Inferior parietal cortex (tissue), 1 donor: ENCODE measurements around the gene ASS1.
A peak's percentile ranks its signal among the peaks of the same experiment; 100 is the strongest.

Experiments used
- DNase-seq: peaks from one replicate; pipeline ENCODE4 v3.0.0-alpha.2; 2016; ENCODE audit errors: extremely low spot score

The ASS1 gene

DNA sequence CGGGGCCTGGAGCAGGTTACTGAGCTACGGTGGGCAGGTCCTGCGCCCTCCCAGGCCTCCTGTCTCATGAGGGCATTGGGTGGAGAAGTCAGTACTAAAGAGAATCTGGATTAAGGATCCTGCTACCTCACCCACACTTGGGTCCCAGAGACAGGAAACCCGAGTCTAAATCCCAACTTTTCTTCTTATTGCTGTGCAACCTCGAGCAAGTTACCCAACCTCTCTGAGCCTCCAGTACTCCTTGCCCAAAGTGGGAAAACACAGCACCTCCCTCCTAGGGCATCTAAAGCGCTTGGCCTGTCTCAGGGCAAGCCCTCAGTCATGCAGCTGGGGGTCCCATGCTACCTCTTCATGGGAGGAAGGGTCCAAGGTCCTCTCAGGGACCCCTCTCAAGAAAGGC lies 28.2 kb downstream of the ASS1 start:
- DNase-seq = no peak

DNA sequence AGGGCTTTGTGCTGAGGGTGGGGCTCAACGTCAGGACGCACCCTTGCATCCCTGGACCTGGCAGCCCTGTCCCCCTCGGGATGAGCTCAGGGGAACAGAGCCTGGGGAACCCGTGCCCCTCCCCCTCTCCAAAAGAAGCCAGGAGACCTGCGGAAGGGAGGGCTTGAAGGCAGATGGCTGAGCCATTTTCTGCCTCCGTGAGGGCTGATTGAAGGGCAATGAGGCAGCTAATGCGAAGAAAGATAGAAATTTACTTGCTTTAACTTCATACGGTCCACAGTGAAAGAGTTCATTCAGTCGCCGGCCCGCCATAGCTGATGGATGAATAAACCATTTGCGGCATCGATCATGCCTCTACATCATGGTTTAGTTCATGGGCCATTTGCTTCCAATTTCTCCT lies 28.8 kb downstream of the ASS1 start:
- DNase-seq = no peak

DNA sequence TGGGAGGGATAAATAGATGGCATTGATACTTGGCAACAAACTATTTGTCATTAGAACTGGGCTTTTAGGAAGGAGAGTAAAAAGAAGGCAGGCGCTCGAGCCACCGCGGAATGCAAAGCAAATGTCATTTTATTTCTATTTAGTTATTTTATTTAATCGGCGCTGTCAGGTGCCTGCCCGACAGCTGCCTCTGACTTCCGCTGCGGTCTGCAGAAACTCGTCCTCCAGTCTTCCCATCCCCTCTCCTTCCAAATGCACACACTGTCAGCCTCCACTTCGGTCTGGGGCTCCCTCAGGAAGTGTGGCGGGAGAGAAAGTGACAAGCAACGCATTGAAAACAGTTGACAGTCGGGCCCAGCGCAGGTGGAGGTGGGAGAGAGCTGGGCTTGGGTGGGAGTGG lies 29.3 kb downstream of the ASS1 start:
- DNase-seq = no peak

DNA sequence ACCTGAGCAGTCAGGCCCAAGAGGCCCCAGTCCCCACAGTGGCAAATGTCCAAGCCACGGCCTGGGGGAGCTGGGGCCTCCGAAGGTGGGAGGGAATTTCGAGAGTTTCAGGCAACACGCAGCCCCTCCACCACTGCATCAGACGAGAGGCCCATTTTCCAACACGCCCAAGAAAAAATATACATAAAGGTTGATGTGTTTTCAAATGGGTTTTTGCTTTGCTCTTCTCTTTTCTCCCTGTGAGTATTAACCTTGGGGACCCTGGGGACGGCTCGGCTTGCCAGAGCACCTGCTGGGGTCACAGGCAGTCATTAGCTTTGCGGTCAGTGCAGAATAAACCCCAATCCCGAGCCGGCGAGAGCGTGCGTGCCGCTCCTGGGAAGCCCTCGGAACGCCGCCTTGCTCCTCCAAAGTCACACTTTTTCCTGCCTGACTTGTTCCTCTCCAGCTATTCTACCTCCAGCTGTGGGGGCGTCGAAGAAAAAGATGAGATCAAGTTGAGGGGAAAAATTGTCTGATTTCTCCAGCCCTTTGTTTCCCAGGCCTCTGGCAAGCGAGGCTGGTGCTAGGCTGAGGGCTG lies 31.5 kb downstream of the ASS1 start:
- no peak for DNase-seq

DNA sequence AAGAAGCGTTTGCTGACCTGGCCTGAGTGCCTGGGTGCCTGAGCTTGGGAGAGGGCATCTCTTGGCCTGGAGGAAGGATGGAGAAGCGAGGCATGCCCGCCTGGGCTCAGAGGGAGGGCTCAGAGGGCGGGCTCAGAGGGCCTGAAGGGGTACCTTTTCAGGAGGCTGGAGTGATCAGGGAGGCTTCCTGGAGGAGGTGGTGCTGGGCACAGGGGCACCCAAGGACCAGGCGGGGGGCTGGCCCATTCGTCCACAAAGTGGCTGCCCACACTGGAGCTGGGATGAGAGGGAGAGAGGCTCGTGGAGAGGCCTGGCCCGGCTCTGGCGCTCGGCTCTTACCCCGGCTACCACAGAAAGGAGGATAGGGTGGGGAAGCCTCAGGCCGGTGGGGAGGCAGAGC lies 32.8 kb downstream of the ASS1 start:
- no peak for DNase-seq

DNA sequence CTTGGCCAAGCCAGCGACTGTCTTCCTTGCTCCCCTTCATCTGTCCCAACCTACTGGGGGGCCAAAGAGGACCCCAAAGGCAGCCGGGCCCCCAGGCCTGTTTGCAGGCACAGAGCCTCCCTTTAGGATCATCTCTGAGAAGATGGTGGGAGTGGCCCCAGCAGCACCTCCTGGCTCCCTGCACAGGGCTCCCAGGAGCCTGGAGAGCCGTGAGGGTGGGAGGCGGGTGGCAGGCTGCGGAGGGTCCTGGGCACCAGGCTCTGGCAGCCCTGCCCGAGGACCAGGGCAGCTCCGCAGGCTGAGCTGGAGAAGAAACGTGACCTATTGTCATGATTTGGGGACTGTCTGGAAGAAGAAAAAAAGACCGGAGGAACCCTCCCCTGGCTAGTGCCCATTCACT lies 33.4 kb downstream of the ASS1 start:
- no peak for DNase-seq

DNA sequence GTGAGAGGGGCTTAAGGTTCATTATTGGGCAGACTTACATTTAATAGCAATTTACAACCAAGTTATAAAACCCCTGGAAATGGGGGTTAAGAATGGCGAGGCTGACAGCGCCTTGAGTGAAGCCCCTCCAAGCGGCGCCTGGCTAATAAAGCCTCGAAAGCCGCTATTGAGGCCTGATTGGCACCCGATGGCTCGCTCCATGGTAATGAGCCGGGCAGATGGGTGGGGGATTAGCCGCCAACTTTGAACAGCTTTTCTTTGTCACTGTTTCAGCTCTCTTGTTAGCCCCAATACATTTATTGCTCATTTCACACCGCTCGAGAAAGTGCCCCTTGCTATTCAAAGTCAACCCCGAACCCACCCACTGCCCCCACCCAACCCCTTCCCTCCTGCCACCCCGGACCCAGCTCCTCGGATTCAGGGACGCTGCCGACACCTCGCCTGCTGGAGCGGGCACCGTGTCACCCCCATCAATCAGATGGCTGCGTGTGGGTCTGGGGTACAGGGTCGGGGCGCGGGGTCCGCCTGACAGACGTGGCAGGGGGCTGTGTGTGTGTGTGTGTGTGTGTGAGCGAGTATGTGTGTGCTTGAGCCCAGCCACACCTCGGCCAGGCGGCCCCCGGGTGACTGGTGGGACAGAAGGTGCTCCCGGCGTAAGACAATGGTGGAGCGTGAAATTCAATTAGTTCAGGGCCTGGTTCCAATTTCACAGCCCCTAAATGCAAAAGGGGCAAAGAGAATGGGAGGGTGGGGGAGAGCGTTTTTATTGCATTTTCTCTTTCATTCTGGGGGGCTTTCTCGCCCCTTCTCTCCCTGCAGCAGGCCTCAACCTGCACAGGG lies 34.2 kb downstream of the ASS1 start:
- DNase-seq = no peak

DNA sequence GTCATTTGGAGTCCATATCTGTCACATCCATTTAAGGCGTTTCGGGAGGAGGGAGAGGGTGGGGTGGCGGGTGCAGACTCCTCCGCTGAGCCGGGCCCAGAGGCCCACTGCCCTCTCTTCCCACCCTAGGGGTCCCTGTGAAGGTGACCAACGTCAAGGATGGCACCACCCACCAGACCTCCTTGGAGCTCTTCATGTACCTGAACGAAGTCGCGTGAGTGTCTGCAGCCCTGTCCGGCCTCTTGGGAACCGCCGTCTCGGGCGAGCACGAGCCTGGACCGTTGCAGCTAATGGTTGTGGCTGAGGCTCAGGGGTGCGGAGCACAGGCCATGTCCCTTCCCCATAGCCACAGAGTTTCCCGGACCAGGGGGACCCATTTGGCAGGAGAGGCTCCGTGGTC lies 34.8 kb downstream of the ASS1 start:
- DNase-seq = no peak

DNA sequence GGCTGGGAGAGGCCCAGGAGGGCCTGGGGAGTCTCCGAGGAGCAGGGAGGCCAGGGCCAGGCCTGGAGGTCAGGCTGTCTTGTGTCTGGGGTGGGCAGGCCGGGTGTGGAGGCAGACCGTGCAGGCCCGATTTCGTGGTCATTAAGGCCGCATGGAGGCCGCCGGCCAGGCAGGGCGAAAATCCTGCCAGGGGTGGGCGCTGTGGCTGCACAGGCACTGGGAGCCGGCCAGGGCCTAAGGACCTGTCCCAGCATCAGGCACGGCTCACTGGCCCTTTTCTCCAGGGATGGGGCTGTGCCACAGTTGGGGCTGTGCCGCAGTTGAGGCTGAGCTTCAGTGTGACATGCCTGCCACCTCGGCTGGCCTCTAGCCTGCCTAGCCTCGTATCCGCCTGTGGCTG lies 35.9 kb downstream of the ASS1 start:
- DNase-seq = no peak

DNA sequence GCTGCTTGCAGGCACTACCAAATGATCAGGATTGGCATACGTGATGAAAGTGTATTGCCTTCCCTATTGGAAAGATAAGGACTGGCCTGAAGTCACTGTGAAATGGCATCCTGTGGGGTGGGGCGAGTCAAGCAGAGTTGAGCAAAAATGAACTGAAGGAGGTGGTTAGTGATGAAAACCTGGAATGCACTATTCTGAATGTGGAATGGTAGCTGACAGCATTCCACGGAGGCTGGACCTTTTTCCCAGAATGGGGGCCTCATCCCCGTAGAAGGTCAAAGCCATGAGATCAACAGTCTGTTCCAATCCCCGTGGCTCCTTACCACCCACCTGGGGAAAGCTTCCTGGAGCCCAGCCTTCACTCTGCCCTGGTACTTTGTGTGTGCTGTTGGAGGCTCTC lies 37.7 kb downstream of the ASS1 start:
- DNase-seq = no peak

DNA sequence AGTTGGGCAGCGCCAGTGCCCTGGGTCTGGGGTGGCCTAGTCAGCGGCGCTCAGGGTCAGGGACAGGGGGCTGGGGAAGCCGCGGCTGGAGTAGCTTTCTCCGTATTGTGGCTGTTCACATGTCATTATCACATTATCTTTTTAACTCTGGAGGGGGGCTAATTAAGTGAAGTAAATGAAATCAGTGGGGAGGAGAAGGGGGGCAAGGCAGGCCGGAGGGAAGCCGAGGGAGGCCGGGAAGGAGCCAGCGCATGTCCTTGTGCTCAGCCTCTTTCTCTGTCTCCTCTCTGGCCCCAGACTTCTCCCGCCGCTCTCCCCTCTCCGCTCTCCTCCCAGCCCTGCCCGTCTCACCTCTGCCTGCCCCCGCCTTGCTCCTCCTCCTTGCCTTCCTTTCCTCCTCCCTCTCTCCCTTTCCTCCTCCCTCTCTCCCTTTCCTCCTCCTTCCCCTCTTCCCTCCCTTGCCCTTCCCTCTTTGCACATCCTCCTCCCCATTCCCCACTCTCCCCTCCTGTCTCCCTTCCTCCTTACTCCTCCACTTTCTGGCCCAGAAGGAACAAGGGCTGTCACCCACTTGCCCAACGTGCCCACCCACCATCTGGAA lies 38.7 kb downstream of the ASS1 start:
- DNase-seq = no peak

DNA sequence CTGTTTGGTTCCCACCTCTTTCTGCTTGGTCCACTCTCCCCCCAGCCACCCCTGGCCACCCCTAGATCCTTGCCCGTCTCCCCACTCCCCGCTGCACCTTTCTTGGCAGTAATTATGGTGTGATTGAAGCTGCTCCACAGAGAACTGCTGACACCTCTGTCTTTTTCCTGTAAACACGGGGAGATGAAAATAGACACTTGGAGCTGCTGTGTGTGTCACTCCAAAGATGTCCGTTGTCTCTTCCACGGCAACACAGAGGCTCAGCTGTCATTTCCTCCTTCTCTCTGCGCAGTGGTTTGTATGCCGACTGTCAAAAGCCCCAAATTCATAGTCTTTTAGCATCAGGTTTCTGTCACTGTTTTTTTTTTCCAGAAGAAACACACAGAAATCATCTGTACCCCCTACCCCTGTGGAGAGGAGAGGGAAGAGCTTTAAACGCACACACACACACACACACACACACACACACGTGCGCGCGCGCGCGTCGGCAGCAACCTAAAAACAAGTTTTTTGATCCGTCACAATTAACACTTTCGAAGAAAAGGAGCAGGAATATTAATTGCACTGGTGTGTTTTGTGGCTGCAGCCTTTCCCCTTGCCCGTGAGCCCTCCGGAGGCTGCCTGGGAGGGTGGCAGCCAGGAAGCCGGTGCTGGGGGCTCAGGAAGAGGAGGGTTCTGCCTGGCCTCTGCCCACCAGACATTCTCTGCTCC lies 39.8 kb downstream of the ASS1 start:
- DNase-seq = peak; percentile 20

DNA sequence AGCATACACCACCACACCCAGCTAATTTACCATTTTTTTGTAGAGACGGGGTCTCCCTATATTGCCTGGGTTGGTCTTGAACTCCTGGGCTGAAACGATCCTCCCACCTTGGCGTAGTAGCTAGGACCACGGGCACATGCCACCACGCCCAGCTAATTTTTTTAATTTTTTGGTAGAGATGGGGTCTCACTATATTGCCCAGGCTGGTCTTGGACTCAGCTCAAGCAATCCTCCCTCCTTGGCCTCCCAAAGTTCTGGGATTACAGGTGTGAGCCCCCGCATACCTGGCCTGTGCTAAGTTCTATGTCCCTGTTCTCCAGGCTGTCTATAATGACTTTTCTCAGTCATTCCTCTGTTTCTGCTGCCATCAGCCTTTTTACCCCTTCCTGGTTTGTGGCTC lies 41.3 kb downstream of the ASS1 start:
- DNase-seq = no peak

DNA sequence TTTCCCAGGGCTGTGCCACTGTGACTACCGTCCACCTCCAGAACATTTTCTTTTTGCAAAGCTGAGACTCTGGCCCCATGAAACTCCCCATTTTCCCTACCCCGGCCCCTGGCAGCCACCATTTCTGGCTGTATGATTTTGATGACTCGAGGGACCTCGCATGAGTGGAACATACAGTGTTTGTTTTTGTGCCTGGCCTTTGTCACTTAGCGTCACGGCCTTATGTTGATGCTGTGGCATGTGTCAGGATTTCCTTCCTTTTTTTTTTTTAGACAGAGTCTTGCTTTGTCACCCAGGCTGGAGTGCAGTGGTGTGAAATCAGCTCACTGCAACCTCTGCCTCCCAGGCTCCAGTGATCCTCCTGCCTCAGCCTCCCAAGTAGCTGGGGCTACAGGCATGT lies 42.7 kb downstream of the ASS1 start:
- DNase-seq = no peak

DNA sequence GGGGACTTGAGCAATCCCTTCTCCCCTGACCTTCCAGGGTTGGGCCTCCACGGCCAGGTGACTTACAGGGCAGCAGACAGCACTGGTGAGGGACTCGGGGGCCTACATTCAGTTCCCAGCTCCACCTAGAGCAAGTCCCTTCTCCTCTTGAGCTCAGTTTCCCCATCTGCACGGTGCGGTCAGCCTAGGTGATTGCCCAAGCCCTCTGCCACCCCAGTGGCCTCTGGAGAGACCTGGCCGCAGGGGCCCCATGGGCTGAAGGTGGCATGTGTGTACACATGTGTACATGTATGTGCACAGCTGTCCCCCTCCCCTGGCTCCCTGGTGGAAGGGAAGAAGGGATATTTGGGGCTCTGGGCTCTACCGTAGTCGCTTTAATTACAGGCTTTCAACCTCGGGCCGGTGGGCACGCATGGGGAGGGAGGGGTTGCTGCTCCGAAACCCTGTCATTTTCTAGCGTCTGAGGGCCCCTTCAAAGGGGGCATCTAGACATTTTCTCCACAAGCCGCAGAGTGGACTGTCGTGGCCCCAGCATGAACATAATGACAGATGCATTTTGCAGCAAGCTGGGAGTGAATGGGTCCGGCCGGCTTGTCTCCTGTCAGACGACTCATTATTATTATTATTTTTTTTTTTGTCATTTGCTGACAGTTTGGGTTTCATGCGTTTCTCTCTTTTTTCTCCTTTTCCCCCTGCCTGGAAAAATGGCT lies 44.0 kb downstream of the ASS1 start:
- no peak for DNase-seq

DNA sequence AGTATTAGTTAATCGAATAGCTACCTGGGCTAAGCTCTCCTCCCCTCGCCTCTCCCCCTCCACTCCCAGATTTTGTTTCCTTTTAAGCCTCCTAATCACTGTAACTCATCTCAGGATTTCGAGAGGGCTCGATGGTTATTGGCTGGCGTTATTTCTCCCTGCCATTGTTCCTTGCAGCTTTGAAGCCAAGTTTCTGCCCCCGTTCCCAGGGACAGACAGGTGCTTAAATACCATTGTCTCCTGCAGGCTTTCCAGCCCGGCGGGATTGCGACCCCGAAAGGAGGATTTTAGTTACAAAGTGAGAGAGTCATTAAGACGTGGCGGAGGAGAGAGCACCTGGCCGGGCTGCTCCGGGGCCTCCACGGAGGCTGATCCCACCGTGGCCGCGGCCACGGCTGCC lies 46.2 kb downstream of the ASS1 start:
- DNase-seq = no peak

DNA sequence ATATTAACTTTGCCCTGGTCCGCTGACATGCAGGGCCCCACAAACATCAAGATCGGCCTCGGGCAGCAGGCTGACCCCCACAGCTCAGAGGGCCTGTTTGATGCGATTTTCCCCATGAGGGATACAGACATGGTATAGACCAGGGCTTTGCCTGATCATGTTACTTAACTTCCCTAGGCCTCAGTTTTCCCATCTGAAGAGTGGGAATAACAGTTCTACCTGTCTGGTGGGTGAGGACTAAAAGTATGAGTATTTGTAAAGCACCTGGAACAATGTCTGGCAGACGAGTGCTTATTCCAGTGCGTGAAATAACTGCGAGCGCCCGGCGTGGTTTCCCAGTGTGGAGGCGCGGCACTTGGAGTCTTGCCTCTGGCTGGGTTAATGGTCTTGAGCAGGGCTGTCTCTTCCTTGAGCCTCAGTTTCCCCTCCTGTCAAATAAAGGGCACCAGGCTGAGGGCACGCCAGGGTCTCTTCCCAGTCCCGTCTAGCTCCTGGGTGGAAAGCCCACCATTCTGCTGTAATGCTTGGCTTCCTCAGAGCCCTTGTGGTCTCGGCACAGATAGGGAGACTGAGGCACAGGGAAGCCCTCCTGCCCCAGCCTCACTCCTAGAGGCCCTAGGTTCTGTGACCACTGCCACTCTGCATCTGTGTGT lies 47.2 kb downstream of the ASS1 start:
- no peak for DNase-seq

DNA sequence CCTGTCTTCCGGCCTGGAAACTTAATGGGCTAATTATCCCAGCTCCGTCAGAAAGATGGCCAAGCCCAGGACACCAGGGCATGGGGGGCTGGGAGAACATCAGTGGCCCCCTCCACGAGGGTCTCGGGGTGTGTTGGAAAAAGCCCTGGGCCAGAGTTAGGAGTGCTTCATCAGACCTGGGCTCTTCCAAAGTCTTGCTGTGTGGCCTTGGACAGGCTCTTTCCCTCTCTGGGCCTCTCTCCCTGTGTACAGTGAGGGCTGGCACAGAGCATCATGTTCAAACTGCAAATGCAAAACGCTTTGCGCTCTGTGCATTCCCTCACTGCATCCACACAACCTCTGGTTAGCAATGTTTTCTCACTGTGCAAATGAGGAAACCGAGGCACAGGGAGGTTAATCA lies 48.3 kb downstream of the ASS1 start:
- DNase-seq = no peak

DNA sequence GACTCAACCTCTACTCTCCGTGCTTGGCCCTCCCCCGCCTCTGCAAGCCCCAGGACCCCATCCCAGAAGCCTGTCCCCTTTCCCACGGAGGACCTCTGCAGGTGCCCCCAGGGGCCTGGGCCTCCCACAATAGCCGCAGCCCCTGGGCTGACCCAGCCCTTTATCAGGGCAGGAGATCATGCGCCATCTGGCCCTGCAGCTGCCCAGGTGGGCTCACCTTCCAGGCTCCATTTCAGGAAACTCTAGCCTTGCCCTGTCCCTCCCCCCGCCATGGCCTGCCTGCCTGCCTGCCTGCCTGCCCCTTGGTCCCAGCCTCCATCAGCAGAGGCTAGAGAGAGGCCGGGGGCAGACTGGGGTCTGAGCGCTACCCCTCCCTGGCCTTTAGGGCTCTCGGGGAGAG lies 48.7 kb downstream of the ASS1 start:
- no peak for DNase-seq

DNA sequence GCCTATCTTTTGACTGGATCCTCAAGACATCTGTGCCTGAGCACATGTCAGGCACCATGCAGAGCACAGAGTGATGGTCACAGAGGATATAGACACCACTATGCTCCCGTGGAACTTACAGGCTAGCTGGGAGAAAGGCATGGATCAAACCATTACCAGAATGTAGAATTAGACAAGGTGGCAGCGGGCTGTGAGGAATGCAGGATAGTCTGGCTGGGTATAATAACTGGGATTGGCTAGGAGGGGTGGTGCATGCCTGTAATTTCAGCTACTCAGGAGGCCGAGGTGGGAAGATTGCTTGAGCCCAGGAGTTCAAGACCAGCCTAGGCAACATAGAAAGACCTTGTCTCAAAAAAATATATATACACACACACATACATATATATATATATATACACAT lies 50.3 kb downstream of the ASS1 start:
- DNase-seq = no peak

DNA sequence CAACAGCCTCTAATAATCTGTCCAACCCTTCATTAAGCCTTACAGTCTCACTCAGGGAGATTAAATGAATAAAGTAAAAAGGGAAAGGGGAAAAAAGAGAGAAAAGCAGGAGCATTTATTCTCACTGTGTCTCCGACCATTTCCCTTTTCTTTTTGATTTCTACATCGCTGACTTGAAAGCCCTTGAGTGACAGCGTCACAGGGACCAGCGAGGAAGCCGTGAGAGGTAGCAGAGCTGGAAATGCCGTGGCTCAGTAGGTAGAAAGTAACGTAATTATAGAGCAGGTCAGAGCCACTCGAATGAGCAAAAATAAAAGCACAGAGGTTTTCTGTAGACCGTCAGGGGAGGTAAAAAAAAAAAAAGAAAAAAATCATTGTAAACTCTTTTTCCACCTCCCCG lies 52.4 kb downstream of the ASS1 start:
- no peak for DNase-seq
